ENCODE measurements around the gene SSTR3.
A peak's percentile ranks its signal among the peaks of the same experiment; 100 is the strongest.
"Not testable (repeated sequence)": the region's sequence is repeated elsewhere in the genome, so short reads cannot be mapped to it uniquely, and the experiment has no call there.

SSTR3 gene

GRCh38 chr22:37212174-37212906, at the start of gene SSTR3:
Gene SSTR3 (minus strand): TSS chr22:37212477. CDS start chr22:37207803, 4,674 bp downstream.
- DNase-seq, result no peak

- peak; percentile 39 to 61 for DNase-seq
Measured at GRCh38 chr22:37260901-37261336, 48.6 kb upstream of the SSTR3 start.

GRCh38 chr22:37260155-37260795, 48.0 kb upstream of the SSTR3 start:
- DNase-seq, result no peak

GRCh38 chr22:37259540-37260029, 47.3 kb upstream of the SSTR3 start:
- DNase-seq, result no peak

GRCh38 chr22:37258753-37259401, 46.6 kb upstream of the SSTR3 start:
- DNase-seq, result no peak

- no peak for DNase-seq
Measured at GRCh38 chr22:37258005-37258752, 45.9 kb upstream of the SSTR3 start.

- no peak for DNase-seq
Measured at GRCh38 chr22:37256075-37256726, 43.9 kb upstream of the SSTR3 start.

GRCh38 chr22:37255558-37256006, 43.3 kb upstream of the SSTR3 start:
- no peak for DNase-seq

- DNase-seq, result no peak
Measured at GRCh38 chr22:37254867-37255233, 42.6 kb upstream of the SSTR3 start.

- DNase-seq, result no peak
Measured at GRCh38 chr22:37254209-37254866, 42.1 kb upstream of the SSTR3 start.

- no peak for DNase-seq
Measured at GRCh38 chr22:37253126-37253660, 40.9 kb upstream of the SSTR3 start.

GRCh38 chr22:37251836-37252235, 39.6 kb upstream of the SSTR3 start:
- not testable (repeated sequence) for DNase-seq

- no peak for DNase-seq
Measured at GRCh38 chr22:37249986-37250385, 37.7 kb upstream of the SSTR3 start.

GRCh38 chr22:37248251-37248650, 36.0 kb upstream of the SSTR3 start:
- DNase-seq, result no peak

GRCh38 chr22:37245740-37246139, 33.5 kb upstream of the SSTR3 start:
- DNase-seq, result no peak

GRCh38 chr22:37244922-37245722, 32.8 kb upstream of the SSTR3 start:
- no peak for DNase-seq

GRCh38 chr22:37244114-37244921, 32.0 kb upstream of the SSTR3 start, which contains the start of gene RAC2:
Gene RAC2 (minus strand): TSS chr22:37244269. CDS start chr22:37244148, 121 bp downstream.
- no peak for DNase-seq

GRCh38 chr22:37243402-37244113, 31.3 kb upstream of the SSTR3 start:
- no peak for DNase-seq

GRCh38 chr22:37242395-37242918, 30.2 kb upstream of the SSTR3 start:
- DNase-seq, result no peak

Data from SHP77 (cell line).